ENCODE measurements around the gene AGO1.
"Not testable (repeated sequence)": the region's sequence is repeated elsewhere in the genome, so short reads cannot be mapped to it uniquely, and the experiment has no call there.

Gene AGO1

GRCh38 chr1:35870651-35871309 is 12.2 kb upstream of the AGO1 start:
- DNase-seq, result no peak

- DNase-seq, result no peak
Measured at GRCh38 chr1:35873243-35873750, 9.7 kb upstream of the AGO1 start.

- DNase-seq, result not testable (repeated sequence)
Measured at GRCh38 chr1:35874115-35874514, 8.9 kb upstream of the AGO1 start.

- no peak for DNase-seq
Measured at GRCh38 chr1:35876988-35877387, 6.0 kb upstream of the AGO1 start.

- DNase-seq, result no peak
Measured at GRCh38 chr1:35881850-35882273, 1.1 kb upstream of the AGO1 start.

- no peak for DNase-seq
Measured at GRCh38 chr1:35882586-35882944, 444 bp upstream of the AGO1 start.

- peak; percentile 88 for DNase-seq
Measured at GRCh38 chr1:35883635-35884101, 659 bp downstream of the AGO1 start.

GRCh38 chr1:35884934-35885333 is 1.9 kb downstream of the AGO1 start:
- DNase-seq, result no peak

GRCh38 chr1:35885961-35886558 is 3.1 kb downstream of the AGO1 start:
- peak; percentile 57 for DNase-seq

GRCh38 chr1:35886577-35887431 is 3.8 kb downstream of the AGO1 start:
- DNase-seq, result peak; percentile 42

GRCh38 chr1:35887508-35887907 is 4.5 kb downstream of the AGO1 start:
- no peak for DNase-seq

- DNase-seq, result no peak
Measured at GRCh38 chr1:35888255-35888654, 5.2 kb downstream of the AGO1 start.

- DNase-seq, result not testable (repeated sequence)
Measured at GRCh38 chr1:35888981-35889380, 6.0 kb downstream of the AGO1 start.

GRCh38 chr1:35893051-35893879 is 10.3 kb downstream of the AGO1 start:
- DNase-seq, result no peak

- DNase-seq, result no peak
Measured at GRCh38 chr1:35894183-35894582, 11.2 kb downstream of the AGO1 start.

- DNase-seq, result no peak
Measured at GRCh38 chr1:35894656-35895055, 11.6 kb downstream of the AGO1 start.

- no peak for DNase-seq
Measured at GRCh38 chr1:35899941-35900340, 16.9 kb downstream of the AGO1 start.

GRCh38 chr1:35901235-35901634 is 18.2 kb downstream of the AGO1 start:
- no peak for DNase-seq

- no peak for DNase-seq
Measured at GRCh38 chr1:35902671-35903070, 19.7 kb downstream of the AGO1 start.

- DNase-seq, result no peak
Measured at GRCh38 chr1:35914717-35915116, 31.7 kb downstream of the AGO1 start.

- no peak for DNase-seq
Measured at GRCh38 chr1:35915693-35916092, 32.7 kb downstream of the AGO1 start.

GRCh38 chr1:35923791-35924221 is 40.8 kb downstream of the AGO1 start:
- DNase-seq, result no peak

GRCh38 chr1:35924838-35925237 is 41.8 kb downstream of the AGO1 start:
- DNase-seq, result no peak
